ENCODE data around the gene ZCCHC10.
A peak's percentile ranks its signal among the peaks of the same experiment; 100 is the strongest.
"Not testable (repeated sequence)": the region's sequence is repeated elsewhere in the genome, so short reads cannot be mapped to it uniquely, and the experiment has no call there.

ZCCHC10 gene

DNA sequence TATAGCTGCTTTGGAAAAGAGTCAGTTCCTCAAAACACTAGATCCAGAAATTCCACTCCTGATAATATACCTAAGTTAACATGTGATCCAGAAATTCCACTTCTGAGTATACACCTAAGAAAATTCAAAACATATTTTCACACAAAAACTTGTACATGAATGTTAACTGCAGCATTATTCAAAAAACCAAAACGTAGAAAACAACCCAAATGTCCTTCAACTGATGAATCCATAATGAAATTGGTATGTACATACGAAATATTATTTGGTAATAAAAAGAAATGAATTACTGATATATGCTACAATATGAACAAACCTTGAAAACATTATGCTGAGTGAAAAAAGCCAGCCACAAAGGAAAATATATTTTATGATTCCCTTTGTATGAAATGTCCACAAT is 46.4 kb downstream of the ZCCHC10 start:
- DNase-seq (ENCODE audit: low read depth in 1 of 2, low spot score in 1 of 2) = no peak

DNA sequence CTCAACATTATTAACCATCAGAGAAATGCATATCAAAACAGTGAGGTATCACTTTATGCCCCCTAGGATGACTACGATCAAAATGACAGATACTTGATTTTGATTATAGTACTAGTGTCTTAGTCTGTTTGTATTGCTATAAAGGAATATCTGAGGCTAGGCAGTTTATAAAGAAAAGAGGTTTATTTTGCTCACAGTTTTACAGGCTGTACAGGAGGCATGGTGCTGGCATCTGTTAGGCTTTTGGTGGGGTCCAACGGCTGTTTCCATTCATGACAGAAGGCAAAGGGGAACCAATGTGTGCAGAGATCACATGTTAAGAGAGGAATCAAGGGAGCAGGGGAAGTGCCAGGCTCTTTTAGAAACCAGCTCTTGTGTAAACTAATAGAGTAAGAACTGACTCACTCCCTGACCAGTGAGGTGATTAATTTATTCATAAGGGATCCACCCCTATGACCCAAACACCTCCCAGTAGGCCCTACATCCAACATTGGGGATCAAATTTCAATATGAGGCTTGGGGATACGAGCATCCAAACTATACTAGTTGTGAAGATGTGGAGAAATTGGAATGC is 46.9 kb downstream of the ZCCHC10 start:
- no peak for DNase-seq (ENCODE audit: low read depth in 1 of 2, low spot score in 1 of 2)

DNA sequence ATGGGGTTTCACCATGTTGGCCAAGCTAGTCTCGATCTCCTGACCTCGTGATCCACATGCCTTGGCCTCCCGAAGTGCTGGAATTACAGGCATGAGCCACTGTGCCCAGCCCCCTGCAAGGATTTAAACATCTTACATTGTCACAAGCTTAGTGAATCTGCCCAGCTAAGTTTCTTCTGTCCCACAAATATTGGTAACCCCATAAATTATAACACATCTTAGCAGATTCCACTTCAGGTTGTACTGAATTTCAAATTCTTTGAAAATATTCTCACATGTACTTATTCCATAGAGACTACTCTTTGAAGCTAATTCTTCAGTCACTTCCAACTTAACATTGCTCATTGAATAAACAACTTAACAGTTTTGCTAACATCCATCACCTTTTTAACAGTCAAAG is 49.5 kb downstream of the ZCCHC10 start:
- DNase-seq (ENCODE audit: low read depth in 1 of 2, low spot score in 1 of 2) = no peak

DNA sequence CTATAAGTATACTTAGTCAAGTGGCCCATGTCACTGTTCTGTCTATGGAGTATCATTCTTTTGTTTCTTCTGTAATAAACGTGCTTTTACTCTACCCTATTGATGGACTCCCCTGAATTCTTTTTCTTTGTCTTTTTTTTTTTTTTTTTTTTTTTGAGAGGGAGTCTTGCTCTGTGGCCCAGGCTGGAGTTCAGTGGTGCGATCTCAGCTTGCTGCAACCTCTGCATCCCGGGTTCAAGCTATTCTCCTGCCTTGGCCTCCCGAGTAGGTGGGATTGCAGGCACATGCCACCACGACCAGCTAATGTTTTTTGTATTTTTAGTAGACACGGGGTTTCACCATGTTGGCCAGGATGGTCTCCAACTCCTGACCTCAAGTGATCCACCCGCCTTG is 53.9 kb downstream of the ZCCHC10 start:
- not testable (repeated sequence) for DNase-seq (ENCODE audit: low read depth in 1 of 2, low spot score in 1 of 2)

DNA sequence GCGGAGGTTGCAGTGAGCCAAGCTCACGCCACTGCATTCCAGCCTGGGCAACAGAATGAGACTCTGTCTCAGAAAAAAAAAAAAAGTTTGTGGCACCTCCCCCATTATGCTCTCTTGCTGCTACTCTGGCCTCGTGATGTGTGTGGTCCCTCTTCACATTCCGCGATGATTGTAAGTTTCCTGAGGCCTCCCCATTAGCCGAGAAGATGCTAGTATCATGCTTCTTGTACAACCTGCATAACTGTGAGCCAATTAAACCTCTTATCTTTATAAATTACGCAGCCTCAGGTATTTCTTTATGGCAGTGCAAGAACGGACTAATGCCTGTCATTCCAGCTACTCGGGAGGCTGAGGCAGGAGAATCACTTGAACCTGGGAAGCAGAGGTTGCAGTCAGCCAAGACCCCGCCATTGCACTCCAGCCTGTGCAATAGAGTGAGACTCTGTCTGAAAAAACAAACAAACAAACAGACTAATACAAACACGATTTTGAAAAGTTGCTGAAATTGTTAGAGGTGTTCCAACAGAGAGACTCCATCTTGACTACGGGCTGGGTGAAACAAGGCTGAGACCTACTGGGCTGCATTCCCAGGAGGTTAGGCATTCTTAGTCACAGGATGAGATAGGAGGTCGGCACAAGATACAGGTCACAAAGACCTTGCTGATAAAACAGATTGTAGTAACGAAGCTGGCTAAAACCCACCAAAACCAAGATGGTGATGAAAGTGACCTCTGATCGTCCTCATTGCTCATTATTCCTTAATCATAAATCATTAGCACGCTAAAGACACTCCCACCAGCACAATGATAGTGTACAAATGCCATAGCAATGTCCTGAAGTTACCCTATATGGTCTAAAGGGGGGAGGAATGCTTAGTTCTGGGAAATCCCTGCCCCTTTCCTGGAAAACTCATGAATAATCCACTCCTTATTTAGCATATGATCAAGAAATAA is 54.6 kb downstream of the ZCCHC10 start:
- DNase-seq (ENCODE audit: low read depth in 1 of 2, low spot score in 1 of 2) = no peak

DNA sequence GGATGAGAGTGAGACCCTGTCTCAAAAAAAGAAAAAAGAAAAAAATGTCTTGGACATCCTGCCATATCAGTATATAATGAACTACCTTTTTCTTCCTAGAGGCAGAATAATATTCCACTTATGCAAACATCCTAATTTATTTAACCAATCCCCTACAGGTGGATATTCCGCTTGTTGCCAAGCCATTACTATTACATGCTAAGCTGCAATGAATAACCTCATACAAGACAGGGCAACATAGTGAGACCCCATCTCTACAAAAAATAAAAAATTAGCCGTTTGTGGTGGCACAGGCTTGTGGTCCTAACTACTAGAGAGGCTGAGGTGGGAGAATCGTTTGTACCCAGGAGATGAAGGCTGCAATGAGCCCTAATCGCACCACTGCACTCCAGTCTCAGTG is 61.2 kb downstream of the ZCCHC10 start:
- no peak for DNase-seq (ENCODE audit: low read depth in 1 of 2, low spot score in 1 of 2)

DNA sequence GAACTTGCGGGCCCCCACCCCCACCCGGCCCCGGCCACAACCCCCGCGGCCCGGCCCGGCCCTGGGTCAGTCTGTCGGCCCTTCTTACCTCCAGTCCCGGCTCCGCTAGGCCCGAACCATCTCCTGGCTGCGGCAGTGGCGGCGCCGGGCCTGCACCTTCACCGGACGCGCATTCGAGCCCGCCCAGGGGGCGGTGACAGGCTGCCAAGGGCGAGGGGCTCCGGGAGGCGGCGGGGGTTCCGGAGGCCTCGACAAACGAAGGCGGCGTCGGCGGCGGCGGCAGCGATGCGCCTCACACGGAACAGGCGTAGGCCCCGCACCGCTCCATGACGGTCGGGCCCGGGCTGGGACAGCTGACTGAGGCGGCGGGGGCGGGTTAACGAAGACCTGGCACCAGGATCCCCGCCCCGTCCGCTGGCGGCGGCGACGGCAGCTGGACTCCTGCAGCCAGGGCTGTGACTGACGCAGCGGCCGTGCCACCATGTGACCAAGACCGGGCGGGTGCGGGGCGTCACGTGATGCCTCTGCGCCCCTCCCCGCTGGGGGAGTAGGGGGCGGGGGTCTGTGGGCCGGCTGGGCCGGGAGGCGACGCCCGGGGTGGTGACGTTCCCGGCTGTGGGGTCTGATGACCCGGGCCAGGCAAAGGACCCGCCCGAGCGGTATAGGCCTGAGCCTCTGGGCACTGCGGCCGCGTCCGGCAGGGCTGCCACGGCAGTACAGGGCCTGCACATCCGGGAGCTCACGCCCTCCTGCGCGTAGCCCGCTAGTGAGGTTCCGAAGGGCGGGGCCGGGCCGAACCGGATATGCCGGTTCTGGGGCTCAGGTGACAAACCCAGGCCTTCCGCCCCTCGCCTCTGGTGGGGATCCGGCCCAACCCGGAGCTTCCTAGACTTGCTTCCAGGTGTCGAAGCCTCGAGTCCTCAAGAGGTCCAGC is 62.9 kb downstream of the ZCCHC10 start, which contains the start of gene AFF4:
TSS of gene AFF4 (minus strand) at position 464 of the 934 bp plus-strand sequence. CDS start 26,445 bp downstream, outside the sequence.
- DNase-seq (ENCODE audit: low read depth in 1 of 2, low spot score in 1 of 2) = peak; percentile 76 to 79

DNA sequence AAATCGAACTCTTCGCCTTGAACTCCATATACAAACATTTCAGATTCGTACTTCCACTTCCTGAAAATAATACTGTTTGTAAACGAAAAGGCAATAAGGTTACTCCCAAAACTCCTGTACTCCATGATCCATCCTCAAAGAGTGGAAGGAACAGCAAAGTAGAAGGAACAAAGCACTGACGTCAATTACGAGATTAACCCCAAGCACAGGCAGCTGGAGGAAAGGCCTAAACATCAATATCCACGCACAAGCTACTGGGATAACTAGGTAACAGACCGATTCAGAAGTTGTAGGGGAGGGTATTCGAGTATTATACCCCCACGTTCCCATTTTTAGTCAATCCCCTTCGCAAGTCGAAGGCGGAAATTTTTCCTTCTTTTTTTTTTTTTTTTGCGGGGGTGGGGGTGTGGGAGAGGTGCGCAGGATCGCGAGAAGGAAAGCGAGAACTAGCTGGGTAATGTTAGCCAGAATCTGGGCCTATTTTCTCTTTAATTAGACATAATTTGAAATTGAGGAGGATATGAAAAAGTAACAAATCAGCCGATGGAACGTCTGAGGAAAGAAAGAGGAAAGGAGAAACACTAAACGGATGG is 63.8 kb downstream of the ZCCHC10 start:
- no peak for DNase-seq (ENCODE audit: low read depth in 1 of 2, low spot score in 1 of 2)

DNA sequence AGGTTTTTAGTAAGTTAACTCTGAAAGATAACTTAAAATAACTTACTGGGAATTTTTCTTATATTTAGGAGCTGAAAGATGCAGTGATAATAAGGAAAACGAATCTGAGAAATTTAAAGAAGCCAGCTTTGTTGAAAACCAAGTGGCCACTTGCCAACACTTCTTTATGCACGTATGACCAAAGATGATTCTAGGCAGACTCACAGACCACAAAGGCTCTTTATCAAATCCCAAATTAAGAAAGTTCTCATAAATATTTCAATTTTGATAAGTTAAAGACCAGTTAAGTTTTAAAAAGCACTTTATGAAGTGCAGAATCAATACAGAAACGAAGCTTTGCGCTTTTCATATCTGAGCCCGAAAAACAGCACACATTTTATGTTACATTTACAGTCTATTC is 64.5 kb downstream of the ZCCHC10 start:
- no peak for DNase-seq (ENCODE audit: low read depth in 1 of 2, low spot score in 1 of 2)

DNA sequence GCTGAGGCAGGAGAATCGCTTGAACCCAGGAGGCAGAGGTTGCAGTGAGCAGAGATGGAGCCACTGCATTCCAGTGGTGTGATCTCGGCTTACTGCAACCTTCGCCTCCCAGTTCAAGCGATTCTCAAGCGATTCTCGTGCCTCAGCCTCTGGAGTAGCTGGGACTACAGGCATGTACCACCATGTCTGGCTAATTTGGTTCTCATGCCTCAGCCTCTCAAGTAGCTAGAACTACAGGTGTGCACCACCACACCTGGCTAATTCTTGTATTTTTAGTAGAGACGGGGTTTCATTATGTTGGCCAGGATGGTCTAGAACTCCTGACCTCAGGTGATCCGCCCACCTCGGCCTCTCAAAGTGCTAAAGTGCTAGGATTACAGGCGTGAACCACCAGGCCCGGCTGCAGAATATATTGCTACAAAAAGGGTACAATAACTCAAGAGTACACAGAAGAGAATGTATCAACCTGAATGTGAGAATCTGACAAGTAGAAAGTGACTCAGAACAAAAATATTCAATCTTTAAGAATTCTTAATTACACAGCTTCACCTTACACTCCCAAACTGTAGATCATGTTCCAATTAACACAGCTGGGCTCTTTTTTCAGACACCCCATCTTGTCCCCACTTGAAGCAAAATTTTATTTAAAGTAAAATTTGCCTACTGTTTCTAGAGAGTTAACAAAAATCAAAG is 65.1 kb downstream of the ZCCHC10 start:
- DNase-seq (ENCODE audit: low read depth in 1 of 2, low spot score in 1 of 2) = not testable (repeated sequence)

DNA sequence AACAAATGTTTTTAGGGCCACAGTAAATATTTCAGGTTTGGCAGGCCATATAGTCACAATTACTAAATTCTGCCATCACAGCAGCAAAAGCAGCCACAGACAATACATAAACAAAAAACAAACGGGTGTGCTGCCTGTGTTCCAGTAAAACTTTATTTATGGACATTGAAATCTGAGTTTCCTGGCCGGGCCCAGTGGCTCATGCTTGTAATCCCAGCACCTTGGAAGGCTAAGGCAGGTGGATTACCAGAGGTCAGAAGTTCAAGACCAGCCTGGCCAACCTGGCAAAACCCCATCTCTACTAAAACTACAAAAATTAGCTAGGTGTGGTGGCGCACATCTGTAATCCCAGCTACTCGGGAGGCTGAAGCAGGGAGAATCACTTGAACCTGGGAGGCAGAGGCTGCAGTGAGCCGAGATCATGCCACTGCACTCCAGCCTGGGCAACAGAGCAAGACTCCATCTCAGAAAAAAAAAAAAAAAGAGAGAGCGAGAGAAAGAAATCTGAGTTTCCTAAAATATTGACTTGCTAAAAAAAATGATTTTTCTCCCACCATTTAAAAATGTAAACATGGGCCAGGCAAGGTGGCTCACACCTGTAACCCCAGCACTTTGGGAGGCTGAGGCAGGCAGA is 70.1 kb downstream of the ZCCHC10 start:
- not testable (repeated sequence) for DNase-seq (ENCODE audit: low read depth in 1 of 2, low spot score in 1 of 2)

DNA sequence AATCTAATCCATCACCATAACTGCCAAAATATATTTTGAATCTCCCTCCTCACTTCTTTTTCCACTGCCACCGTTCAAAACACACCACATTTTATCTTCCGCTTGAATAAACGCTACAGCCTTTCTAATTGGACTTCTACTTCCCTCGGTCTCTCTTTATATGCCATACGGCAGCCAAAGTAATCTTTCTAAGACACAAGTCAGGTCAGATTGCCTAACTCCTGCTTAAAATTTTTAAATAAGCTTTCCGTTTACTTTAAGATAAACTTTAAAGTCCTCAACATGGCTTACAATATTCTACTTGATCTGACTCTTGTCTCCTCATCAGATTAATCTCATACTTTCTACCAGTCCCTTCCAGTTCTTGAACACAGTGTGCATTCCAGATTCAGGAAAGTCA is 72.6 kb downstream of the ZCCHC10 start:
- no peak for DNase-seq (ENCODE audit: low read depth in 1 of 2, low spot score in 1 of 2)

DNA sequence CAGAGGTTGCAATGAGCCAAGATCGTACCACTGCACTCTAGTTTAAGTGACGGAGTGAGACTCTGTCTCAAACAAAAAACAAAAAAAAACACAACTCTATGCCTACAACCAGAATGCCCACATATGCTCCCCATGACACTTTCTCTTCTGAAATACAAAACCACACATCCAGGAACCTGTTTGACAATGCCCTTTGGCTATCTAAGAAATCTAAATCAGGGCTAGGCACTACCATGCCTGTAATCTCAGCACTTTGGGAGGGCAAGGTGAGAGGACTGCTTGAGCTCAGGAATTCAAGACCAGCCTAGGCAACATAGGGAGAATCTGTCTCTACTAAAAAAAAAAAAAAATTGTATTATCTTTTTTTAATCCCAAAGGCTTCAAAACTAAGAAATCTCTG is 73.5 kb downstream of the ZCCHC10 start:
- DNase-seq (ENCODE audit: low read depth in 1 of 2, low spot score in 1 of 2) = no peak

DNA sequence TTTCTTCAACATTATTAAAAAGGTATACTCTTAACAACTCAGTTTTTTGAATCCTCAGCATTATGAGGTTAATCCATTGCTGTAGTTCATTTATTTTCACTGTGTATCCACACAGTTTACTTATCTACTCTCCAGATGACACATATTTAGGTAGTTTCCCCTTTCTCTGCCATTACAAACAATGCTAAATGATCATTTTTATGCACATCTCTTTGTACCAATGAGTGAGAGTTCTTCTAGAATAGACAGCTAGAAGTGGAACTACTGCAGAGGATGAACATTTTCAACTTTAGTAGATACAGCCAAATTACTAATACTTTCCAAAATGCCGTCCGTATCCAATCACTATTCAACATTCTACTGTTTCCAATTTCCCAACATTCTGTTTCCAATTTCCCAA is 74.5 kb downstream of the ZCCHC10 start:
- no peak for DNase-seq (ENCODE audit: low read depth in 1 of 2, low spot score in 1 of 2)

DNA sequence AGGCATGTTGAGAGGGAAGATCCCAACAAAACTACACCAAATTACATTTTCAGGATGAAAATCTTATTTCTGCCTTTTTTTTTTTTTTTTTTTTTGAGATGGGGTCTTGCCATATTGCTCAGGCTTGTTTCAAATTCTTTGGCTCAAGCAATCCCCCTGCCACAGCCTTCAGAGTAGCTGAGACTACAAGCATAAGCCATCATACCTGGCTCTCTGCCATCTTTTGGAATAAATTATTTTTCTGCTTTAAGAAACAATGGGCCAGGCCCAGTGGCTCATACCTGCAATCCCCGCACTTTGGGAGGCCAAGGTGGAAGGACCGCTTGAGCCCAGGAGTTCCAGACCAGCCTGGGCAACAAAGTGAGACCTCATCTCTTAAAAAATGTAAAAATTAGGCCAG is 77.2 kb downstream of the ZCCHC10 start:
- DNase-seq (ENCODE audit: low read depth in 1 of 2, low spot score in 1 of 2) = no peak

DNA sequence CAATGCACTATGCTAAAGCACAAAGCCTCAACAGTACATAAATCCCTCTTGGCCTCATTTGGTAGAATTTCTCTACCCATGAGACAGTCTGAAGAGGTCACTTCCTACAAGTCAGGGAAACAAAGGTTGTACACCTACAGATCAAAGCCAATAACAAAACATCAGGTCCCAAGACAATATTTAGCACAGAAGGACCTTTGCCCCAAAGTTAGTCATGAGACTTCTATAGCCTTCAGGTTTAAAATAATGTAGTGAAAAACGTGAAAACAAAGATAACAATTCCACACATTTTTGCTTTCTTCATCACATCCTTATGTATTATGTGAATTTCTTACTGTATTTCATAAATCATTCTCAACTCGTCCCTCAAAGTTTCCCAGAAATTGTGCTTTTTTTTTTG is 78.7 kb downstream of the ZCCHC10 start:
- DNase-seq (ENCODE audit: low read depth in 1 of 2, low spot score in 1 of 2) = no peak

All from activated T-helper 1 cell treated with anti-CD3 and anti-CD28 coated beads, Interleukin-2, amount 50 U/mL, for 16 hours (primary cell).